Naive thymus-derived CD4-positive, alpha-beta T cell (primary cell): ENCODE measurements around the gene MFN2. TPM values are rescaled to one million over a fixed set of nuclear protein-coding genes. Genes with fewer than 3 reads are reported as not detected.
"Not testable (repeated sequence)": the region's sequence is repeated elsewhere in the genome, so short reads cannot be mapped to it uniquely, and the experiment has no call there.

ENCODE experiments used
- ATAC-seq: fragments of 150-1000 bp; cut with Tn5 transposase; 2 replicates; pipeline ENCODE4 v1.10.0; 2021; ENCODE audit warnings: mild to moderate bottlenecking, moderate library complexity
- CTCF ChIA-PET: fragments of 350-600 bp; sonication (Branson Sonifier 250); formaldehyde crosslinking; loops from one replicate; lab custom pipeline; 2021; ENCODE audit warnings: antibody characterized with exemption; lab: Charles Lee
- POLR2A ChIA-PET: fragments of 350-600 bp; sonication (Branson Sonifier 250); formaldehyde crosslinking; loops from one replicate; lab custom pipeline; 2021; ENCODE audit warnings: antibody characterized with exemption, inconsistent platforms; lab: Charles Lee
- DNase-seq, 9 donors: peaks; one replicate each; pipeline versions ENCODE4 v3.0.0 to v3.0.0-alpha.2; 2020 to 2022; ENCODE audit warnings: mixed read lengths in 1 of 9
- H3K27ac ChIP-seq: one replicate; pipeline ENCODE4 v1.7.0; 2013; ENCODE audit warnings: mild to moderate bottlenecking, low read depth, low read length, moderate library complexity
- H3K27me3 ChIP-seq, 2 donors: one replicate each; pipeline ENCODE4 v1.7.0; 2013; ENCODE audit warnings: low read length in 2 of 2, mild to moderate bottlenecking in 2 of 2, moderate library complexity in 2 of 2; ENCODE audit not compliant: control insufficient read depth in 2 of 2, insufficient read depth in 2 of 2
- H3K36me3 ChIP-seq, 3 experiments: 1 replicate in 2 of 3; 2 replicates in 1 of 3; pipeline ENCODE4 v1.7.0; 2013; ENCODE audit warnings: low read length in 3 of 3, mild to moderate bottlenecking in 3 of 3, moderate library complexity in 1 of 3; ENCODE audit not compliant: insufficient read depth in 3 of 3, control insufficient read depth in 2 of 3
- H3K4me1 ChIP-seq, 2 donors: one replicate each; pipeline ENCODE4 v1.7.0; 2013; ENCODE audit warnings: low read length in 2 of 2, mild to moderate bottlenecking in 2 of 2, moderate library complexity in 1 of 2; ENCODE audit not compliant: control insufficient read depth in 2 of 2, insufficient read depth in 2 of 2
- H3K4me3 ChIP-seq: 2 replicates; pipeline ENCODE4 v1.7.0; 2013; ENCODE audit warnings: mild to moderate bottlenecking, low read length
- H3K9me3 ChIP-seq, 3 experiments: 1 replicate in 2 of 3; 2 replicates in 1 of 3; pipeline ENCODE4 v1.7.0; 2013; ENCODE audit warnings: low read length in 3 of 3; ENCODE audit not compliant: control insufficient read depth in 2 of 3
- H3K27ac Mint-ChIP-seq, 9 donors: one replicate each; pipeline ENCODE4 v1.8.0; 2020 to 2022; ENCODE audit warnings: mixed read lengths in 9 of 9, mild to moderate bottlenecking in 8 of 9, moderate library complexity in 5 of 9, inconsistent platforms in 2 of 9
- H3K27me3 Mint-ChIP-seq, 5 donors: one replicate each; pipeline ENCODE4 v1.8.0; 2021 to 2022; ENCODE audit warnings: mixed read lengths in 5 of 5, mild to moderate bottlenecking in 1 of 5
- H3K36me3 Mint-ChIP-seq, 5 donors: one replicate each; pipeline ENCODE4 v1.8.0; 2020 to 2022; ENCODE audit warnings: mixed read lengths in 5 of 5, mild to moderate bottlenecking in 3 of 5, inconsistent platforms in 1 of 5
- H3K4me1 Mint-ChIP-seq, 7 donors: one replicate each; pipeline ENCODE4 v1.8.0; 2020 to 2022; ENCODE audit warnings: mixed read lengths in 7 of 7, mild to moderate bottlenecking in 3 of 7, inconsistent platforms in 1 of 7
- H3K4me3 Mint-ChIP-seq, 10 donors: one replicate each; pipeline ENCODE4 v1.8.0; 2020 to 2022; ENCODE audit warnings: mild to moderate bottlenecking in 10 of 10, mixed read lengths in 10 of 10, moderate library complexity in 6 of 10, inconsistent platforms in 2 of 10
- H3K9me3 Mint-ChIP-seq, 11 donors: one replicate each; pipeline ENCODE4 v1.8.0; 2020 to 2022; ENCODE audit warnings: mixed read lengths in 11 of 11, mild to moderate bottlenecking in 4 of 11, inconsistent platforms in 1 of 11, moderate library complexity in 1 of 11
- intact Hi-C, 2 donors: fragments of 100-400 bp; cut with micrococcal nuclease; formaldehyde crosslinking; loops; one replicate each; pipeline ENCODE4 v1.15.1; 2023
- polyA plus RNA-seq, 2 donors: library from polyadenylated mRNA; unstranded; fragments of 300-500 nt; fragmentation: Illumina TruSeq; gene quantifications; one replicate each; pipeline ENCODE4 v1.2.3, GENCODE V29; 2021
- total RNA-seq, 6 experiments: library from RNA in 5 of 6; stranded (reverse) in 5 of 6; gene quantifications; 1 replicate in 5 of 6; 2 replicates in 1 of 6; pipeline ENCODE4 v1.2.3 and lab custom pipeline; 2021 to 2026

MFN2 gene
- total and polyA plus RNA-seq, 7 experiments from 2014 or later: 29.5 to 58.6 (median 42.8) TPM

DNA sequence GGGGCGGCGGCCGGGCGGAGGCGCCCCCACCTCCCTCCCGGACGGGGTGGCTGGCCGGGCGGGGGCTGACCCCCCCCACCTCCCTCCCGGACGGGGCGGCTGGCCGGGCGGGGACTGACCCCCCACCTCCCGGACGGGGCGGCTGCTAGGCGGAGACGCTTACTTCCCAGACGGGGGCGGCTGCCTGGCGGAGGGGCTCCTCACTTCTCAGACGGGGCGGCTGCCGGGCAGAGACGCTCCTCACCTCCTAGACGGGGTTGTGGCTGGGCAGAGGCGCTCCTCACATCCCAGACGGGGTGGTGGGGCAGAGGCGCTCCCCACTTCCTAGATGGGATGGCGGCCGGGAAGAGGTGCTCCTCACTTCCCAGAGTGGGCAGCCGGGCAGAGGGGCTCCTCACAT is 28.1 kb downstream of the MFN2 start:
- peaks cover 6 to 84% (median 21%) of the 10 kb centered on the region in 3 experiments for H3K36me3 ChIP-seq
- H3K4me3 ChIP-seq, H3K27me3 ChIP-seq, H3K4me3 Mint-ChIP-seq, intact Hi-C loops, CTCF ChIA-PET, H3K27ac Mint-ChIP-seq, H3K27ac ChIP-seq, DNase-seq, H3K4me1 ChIP-seq, ATAC-seq, H3K27me3 Mint-ChIP-seq, H3K9me3 Mint-ChIP-seq, POLR2A ChIA-PET, H3K9me3 ChIP-seq: not testable (repeated sequence)
- peaks cover 13 to 66% (median 24%) of the 10 kb centered on the region in 5 donors for H3K36me3 Mint-ChIP-seq
- peaks cover 0 to 23% (median 0%) of the 10 kb centered on the region in 7 donors for H3K4me1 Mint-ChIP-seq

DNA sequence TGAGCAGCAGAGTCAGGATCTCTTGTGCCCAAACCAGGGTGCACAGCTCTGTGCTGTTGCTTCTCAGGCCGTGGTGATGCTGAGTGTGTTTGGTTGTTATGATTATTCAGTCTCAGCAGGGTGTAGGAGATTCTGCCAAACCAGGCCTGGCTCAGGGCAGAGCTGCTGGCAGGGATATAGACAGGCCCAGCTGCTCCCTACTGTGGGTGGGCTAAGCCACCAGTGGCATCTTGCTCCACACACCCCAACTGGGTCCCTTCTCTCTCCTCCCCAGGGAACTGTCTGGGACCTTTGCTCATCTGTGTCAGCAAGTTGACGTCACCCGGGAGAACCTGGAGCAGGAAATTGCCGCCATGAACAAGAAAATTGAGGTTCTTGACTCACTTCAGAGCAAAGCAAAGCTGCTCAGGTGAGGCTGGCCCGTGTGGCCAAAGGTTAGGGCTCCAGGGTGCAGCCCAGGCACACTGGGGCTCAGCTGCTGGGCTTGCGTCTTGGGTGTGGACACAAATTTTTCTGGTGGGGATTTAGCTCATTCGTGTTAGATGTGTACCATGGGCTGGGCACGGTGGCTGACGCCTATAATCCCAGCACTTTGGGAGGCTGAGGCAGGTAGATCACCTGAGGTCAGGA is 29.2 kb downstream of the MFN2 start:
- Mint-ChIP-seq H3K27ac (no peak overlapping the region), H3K4me1 (peaks cover 0 to 30% (median 0%) of the 10 kb centered on the region in 7 donors)
- no peak for ATAC-seq

DNA sequence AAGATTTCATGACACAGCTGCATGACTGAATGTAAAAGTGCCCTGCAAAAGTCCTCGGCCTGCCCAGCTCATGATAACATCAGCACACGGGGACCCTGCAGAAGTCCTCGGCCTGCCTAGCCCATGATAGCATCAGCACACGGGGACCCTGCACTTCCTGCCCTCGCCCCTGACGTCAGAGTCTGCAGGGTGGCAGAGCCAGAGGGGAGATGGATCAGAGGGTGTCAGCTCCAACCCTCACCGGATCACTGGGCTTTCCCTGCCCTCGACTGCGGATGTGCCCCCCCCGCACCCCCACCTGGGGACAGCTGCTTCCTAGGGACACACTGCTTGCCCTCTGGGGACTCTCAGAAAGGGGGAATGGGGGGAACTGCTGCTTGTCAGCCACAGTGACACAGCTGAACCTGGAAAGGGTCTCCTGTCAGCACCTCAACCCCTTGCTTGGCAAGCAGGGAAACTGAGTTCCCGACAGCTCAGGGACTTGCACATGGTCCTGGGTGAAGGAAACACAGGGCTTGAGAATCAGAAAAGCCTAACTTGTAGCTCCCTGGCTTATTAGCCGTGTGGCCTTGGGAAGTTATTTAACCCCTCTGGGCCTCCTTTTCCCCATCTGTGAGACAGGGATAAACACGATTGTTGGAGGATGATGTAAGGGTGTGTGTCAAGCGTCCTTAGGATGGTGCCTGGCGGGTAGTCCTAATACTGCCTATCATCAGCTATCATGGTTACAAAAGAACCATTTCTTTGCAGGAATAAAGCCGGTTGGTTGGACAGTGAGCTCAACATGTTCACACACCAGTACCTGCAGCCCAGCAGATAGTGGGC is 30.7 kb downstream of the MFN2 start:
- no peaks in the 10 kb centered on the region for H3K4me1 ChIP-seq
- CTCF ChIA-PET: no interaction called here
- ATAC-seq: no peak
- H3K27me3 Mint-ChIP-seq: no peaks in the 10 kb centered on the region
- H3K4me3 ChIP-seq: no peak overlapping the region
- H3K4me1 Mint-ChIP-seq: peaks cover 0 to 41% (median 0%) of the 10 kb centered on the region in 7 donors
- POLR2A ChIA-PET: no interaction called here
- H3K4me3 Mint-ChIP-seq: no peak overlapping the region
- intact Hi-C loops: loop anchor here in 1 of 2 donors (10.0 kb wide), 2 partner anchors 176 to 1316 kb away; no protein-coding TSS in a partner anchor
- no peaks in the 10 kb centered on the region for H3K9me3 ChIP-seq
- no peak overlapping the region for H3K27ac ChIP-seq
- H3K27me3 ChIP-seq: no peaks in the 10 kb centered on the region
- peak overlapping the region in 1 of 9 donors; percentile 81 for H3K27ac Mint-ChIP-seq
- peaks cover 6 to 59% (median 18%) of the 10 kb centered on the region in 3 experiments for H3K36me3 ChIP-seq
- H3K9me3 Mint-ChIP-seq: no peaks in the 10 kb centered on the region
- DNase-seq: no peak
- peaks cover 9 to 47% (median 14%) of the 10 kb centered on the region in 5 donors for H3K36me3 Mint-ChIP-seq

More for the DNA sequence above, 29.2 kb downstream of the MFN2 start:
- no peaks in the 10 kb centered on the region for H3K27me3 Mint-ChIP-seq
- Histone ChIP-seq H3K36me3 (peaks cover 6 to 74% (median 20%) of the 10 kb centered on the region in 3 experiments), H3K27ac (no peak overlapping the region), H3K4me3 (no peak overlapping the region), H3K4me1 (no peaks in the 10 kb centered on the region), H3K27me3 (no peaks in the 10 kb centered on the region), H3K9me3 (no peaks in the 10 kb centered on the region)
- intact Hi-C loops: no loop called here
- no peaks in the 10 kb centered on the region for H3K9me3 Mint-ChIP-seq
- ChIA-PET CTCF (no interaction called here), POLR2A (interaction anchor here (0.6 kb wide), 1 partner anchor 41 kb away, joined by 3 read pairs; no protein-coding TSS in a partner anchor)
- no peak overlapping the region for H3K4me3 Mint-ChIP-seq
- H3K36me3 Mint-ChIP-seq: peaks cover 13 to 60% (median 18%) of the 10 kb centered on the region in 5 donors
- DNase-seq: no peak

DNA sequence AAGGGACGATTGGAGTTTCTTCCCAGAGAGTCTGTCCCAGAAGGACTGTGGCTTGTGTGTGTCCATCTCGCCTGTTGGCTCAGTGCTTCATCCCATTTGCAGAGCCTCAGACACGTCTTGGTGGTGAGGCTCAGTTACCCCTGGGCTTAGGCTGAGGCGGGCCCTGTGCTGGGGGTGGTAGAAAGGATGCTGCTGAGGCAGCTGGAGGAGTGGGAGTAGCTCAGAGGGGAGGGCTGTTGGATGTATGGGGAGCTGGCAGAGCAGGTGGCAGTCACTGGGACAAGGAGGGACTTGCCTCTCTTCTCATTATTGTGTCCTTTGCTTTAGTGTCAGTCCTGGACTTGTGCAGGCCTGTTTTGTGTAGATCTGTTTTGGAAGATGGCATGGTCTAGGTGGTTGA is 31.8 kb downstream of the MFN2 start:
- peaks cover 6 to 49% (median 9%) of the 10 kb centered on the region in 3 experiments for H3K36me3 ChIP-seq
- Mint-ChIP-seq H3K27me3 (no peaks in the 10 kb centered on the region), H3K4me3 (peak overlapping the region in 1 of 10 donors; percentile 5), H3K9me3 (no peaks in the 10 kb centered on the region), H3K27ac (peak overlapping the region in 2 of 9 donors; percentile 13 to 89), H3K36me3 (peaks cover 9 to 42% (median 14%) of the 10 kb centered on the region in 5 donors), H3K4me1 (peaks cover 0 to 48% (median 0%) of the 10 kb centered on the region in 7 donors)
- ATAC-seq (no peak), DNase-seq (no peak)
- H3K4me3 ChIP-seq: no peak overlapping the region
- intact Hi-C loops: loop anchor here in 1 of 2 donors (10.0 kb wide), 2 partner anchors 177 to 1317 kb away; no protein-coding TSS in a partner anchor
- no peaks in the 10 kb centered on the region for H3K4me1 ChIP-seq
- POLR2A ChIA-PET: no interaction called here
- no peaks in the 10 kb centered on the region for H3K9me3 ChIP-seq
- no peak overlapping the region for H3K27ac ChIP-seq
- CTCF ChIA-PET: no interaction called here
- H3K27me3 ChIP-seq: no peaks in the 10 kb centered on the region

DNA sequence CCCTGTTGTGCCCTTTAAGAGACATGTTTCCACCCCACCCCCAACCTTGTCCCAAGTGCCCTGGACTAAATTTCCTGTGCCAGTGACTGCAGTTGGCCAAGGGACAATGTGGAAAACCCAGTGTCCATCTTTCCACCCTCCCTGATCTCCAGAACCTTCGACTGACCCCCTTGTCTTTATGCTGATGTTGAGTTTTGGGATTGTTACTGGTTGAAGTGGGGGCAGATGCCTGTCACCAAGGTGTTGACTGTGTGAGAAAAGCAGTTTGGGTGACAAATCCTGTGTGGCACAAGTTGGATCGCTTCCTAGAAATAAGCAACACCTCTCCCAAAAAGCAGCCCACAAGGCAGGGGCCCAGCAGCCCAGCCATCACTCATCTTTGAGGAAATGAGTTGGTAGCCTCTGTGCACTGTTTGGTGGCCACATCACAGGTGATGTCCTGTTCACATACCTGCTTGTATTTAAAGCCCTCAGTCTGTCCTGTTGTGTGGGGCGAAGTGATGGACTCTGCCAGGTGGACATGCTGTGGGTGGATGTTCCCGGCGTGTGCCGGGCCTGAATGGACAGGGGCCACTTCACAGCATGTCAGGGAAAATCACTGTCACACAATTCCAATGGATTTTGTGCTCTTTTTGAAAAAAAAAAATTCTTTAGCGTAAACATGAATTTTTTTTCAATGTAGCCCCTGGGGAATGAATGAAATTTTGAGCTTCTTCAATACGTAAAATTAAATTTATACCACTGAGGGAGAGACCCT is 32.5 kb downstream of the MFN2 start:
- CTCF ChIA-PET: interaction anchor here (0.7 to 0.8 kb wide), 2 partner anchors 197 to 264 kb away, joined by 3 to 4 read pairs; no protein-coding TSS in a partner anchor
- ATAC-seq (no peak), DNase-seq (no peak)
- Mint-ChIP-seq H3K4me1 (peaks cover 0 to 48% (median 0%) of the 10 kb centered on the region in 7 donors), H3K36me3 (peaks cover 5 to 35% (median 9%) of the 10 kb centered on the region in 5 donors), H3K9me3 (no peaks in the 10 kb centered on the region), H3K27ac (peak overlapping the region in 3 of 9 donors; percentile 13 to 89 (median 59)), H3K27me3 (no peaks in the 10 kb centered on the region), H3K4me3 (peak overlapping the region in 1 of 10 donors; percentile 57)
- no peaks in the 10 kb centered on the region for H3K4me1 ChIP-seq
- POLR2A ChIA-PET: no interaction called here
- no peak overlapping the region for H3K27ac ChIP-seq
- peaks cover 6 to 41% (median 7%) of the 10 kb centered on the region in 3 experiments for H3K36me3 ChIP-seq
- H3K4me3 ChIP-seq: no peak overlapping the region
- H3K9me3 ChIP-seq: no peaks in the 10 kb centered on the region
- no peaks in the 10 kb centered on the region for H3K27me3 ChIP-seq
- intact Hi-C loops: loop anchor here in 1 of 2 donors (10.0 kb wide), 2 partner anchors 178 to 1318 kb away; no protein-coding TSS in a partner anchor
